ENCODE results near the gene TLCD3B. TPM values are rescaled to one million over a fixed set of nuclear protein-coding genes. Genes with fewer than 3 reads are reported as not detected.

Gene TLCD3B
- total RNA-seq, 1 experiment from 2014 or later, result 0.90 TPM

DNA sequence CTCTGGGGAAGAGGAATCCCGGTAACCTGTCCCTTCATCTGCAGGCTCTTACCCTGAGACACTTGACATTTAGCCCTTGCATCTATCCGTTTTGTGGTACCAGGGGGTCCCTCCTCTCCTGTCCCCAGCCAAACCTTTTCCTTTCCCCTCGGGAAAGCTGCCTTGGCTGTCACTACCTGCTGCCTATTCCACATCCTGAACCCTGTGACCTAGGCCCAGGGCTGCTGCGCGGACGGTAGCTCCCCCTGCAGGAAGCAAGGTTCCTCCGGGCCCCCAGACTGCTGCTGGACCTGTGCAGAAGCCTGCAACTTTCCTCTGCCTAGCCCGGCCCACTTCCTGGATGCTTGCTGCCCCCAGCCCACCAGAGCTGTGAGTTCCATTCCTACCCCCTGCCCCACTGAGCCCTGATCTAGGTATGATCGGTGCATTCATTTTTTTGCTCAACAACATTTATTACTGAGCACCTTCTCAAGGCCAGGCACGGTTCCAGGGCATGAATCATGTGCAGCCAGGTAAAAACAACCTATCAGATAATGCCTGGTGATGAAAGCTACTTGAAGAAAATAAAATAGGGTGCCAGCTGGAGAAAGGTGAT lies 24.0 kb upstream of the TLCD3B start:
- intact Hi-C loops (cut with micrococcal nuclease; ENCODE audit: unreplicated experiment), result no loop called here
- Mint-ChIP-seq H3K27ac (ENCODE audit: unreplicated experiment) (no peak overlapping the region), H3K36me3 (ENCODE audit: insufficient read depth, unreplicated experiment) (peaks cover 40% of the 10 kb centered on the region), H3K4me3 (ENCODE audit: low read depth, unreplicated experiment) (peak overlapping the region; percentile 76), H3K9me3 (ENCODE audit: low read depth, unreplicated experiment) (no peaks in the 10 kb centered on the region), H3K27me3 (ENCODE audit: unreplicated experiment) (no peaks in the 10 kb centered on the region), H3K4me1 (ENCODE audit: low read depth, unreplicated experiment) (peaks cover 31% of the 10 kb centered on the region)
- no TSS peak for BruUV-seq (replicated peaks)
- peak; percentile 65 for DNase-seq
- CTCF ChIA-PET, result interaction anchor here (1.1 to 1.7 kb wide), 3 partner anchors 9 to 37 kb away, joined by 4 to 7 read pairs (median 5); partner anchors contain the start of genes ALDOA and TBX6
- TF ChIP-seq, protein P1, sequence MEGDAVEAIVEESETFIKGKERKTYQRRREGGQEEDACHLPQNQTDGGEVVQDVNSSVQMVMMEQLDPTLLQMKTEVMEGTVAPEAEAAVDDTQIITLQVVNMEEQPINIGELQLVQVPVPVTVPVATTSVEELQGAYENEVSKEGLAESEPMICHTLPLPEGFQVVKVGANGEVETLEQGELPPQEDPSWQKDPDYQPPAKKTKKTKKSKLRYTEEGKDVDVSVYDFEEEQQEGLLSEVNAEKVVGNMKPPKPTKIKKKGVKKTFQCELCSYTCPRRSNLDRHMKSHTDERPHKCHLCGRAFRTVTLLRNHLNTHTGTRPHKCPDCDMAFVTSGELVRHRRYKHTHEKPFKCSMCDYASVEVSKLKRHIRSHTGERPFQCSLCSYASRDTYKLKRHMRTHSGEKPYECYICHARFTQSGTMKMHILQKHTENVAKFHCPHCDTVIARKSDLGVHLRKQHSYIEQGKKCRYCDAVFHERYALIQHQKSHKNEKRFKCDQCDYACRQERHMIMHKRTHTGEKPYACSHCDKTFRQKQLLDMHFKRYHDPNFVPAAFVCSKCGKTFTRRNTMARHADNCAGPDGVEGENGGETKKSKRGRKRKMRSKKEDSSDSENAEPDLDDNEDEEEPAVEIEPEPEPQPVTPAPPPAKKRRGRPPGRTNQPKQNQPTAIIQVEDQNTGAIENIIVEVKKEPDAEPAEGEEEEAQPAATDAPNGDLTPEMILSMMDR (IDR thresholded peaks at IDR 0.05; ENCODE audit: unreplicated experiment), result peak; percentile 42

DNA sequence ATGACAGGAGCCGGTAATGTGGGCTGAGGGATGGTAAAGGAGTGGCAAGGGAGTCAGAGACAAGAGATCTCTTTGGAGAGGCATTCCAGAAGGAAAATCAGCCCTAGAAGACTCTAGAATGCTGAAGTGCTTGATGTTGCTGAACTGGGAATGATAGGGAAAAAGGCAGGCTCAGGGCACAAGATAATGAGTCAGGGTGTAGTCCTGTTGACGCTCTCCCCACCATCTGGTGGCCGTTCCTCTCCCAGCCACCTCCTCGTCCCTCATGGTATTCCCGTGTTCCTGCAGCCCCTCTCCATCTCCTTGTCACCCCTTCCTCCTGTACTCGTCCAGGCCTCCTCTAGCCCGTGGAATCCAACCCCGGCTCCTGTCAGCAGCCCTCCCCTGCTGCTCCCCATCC lies 23.4 kb upstream of the TLCD3B start:
- no TSS peak for BruUV-seq (replicated peaks)
- Mint-ChIP-seq H3K4me3 (ENCODE audit: low read depth, unreplicated experiment) (peak overlapping the region; percentile 76), H3K36me3 (ENCODE audit: insufficient read depth, unreplicated experiment) (peaks cover 40% of the 10 kb centered on the region), H3K4me1 (ENCODE audit: low read depth, unreplicated experiment) (peaks cover 31% of the 10 kb centered on the region), H3K9me3 (ENCODE audit: low read depth, unreplicated experiment) (no peaks in the 10 kb centered on the region), H3K27ac (ENCODE audit: unreplicated experiment) (no peak overlapping the region), H3K27me3 (ENCODE audit: unreplicated experiment) (no peaks in the 10 kb centered on the region)
- TF ChIP-seq, protein P1 (IDR thresholded peaks at IDR 0.05; ENCODE audit: unreplicated experiment), result no peak
- no peak for DNase-seq
- intact Hi-C loops (cut with micrococcal nuclease; ENCODE audit: unreplicated experiment), result no loop called here
- CTCF ChIA-PET, result interaction anchor here (1.3 to 1.7 kb wide), 2 partner anchors 9 to 11 kb away, joined by 5 to 7 read pairs; partner anchors contain the start of gene ALDOA

DNA sequence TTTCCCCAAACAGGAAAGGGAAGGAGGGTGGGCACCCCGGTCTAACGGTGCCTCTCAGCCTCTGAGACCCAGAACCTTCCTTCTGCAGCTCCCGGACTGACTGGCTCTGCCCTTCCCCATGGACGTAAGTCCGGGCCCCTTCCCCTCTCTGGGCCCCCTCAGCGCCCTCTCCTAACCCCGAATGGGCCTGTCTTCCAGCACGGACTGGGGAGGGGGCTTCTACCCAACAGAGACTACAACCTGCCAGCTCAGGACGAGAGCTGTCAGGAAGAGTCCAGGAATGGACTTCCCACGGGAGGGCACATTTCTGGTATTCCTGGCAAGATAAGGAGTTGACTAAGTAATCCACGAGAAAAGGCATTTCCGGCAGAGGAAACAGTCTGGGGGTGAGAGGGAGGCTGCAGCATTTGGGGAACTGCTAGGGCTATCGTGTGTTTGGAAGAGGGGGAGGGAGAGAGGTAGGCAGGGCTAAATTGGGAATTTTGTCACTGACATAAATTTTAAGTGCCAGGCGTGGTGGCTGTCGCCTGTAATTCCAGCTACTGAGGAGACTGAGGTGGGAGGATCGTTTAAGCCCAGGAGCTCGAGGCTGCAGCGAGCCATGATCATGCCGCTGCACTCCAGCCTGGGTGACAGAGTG lies 22.4 kb upstream of the TLCD3B start:
- TF ChIP-seq, protein P1 (IDR thresholded peaks at IDR 0.05; ENCODE audit: unreplicated experiment), result no peak
- BruUV-seq (replicated peaks), result TSS peak; percentile 59
- CTCF ChIA-PET, result interaction anchor here (0.9 to 1.8 kb wide), 2 partner anchors 12 to 14 kb away, joined by 3 to 4 read pairs; partner anchors contain the start of gene ALDOA
- no peaks in the 10 kb centered on the region for H3K9me3 Mint-ChIP-seq (ENCODE audit: low read depth, unreplicated experiment)
- peaks cover 31% of the 10 kb centered on the region for H3K4me1 Mint-ChIP-seq (ENCODE audit: low read depth, unreplicated experiment)
- peak overlapping the region; percentile 76 for H3K4me3 Mint-ChIP-seq (ENCODE audit: low read depth, unreplicated experiment)
- H3K36me3 Mint-ChIP-seq (ENCODE audit: insufficient read depth, unreplicated experiment), result peaks cover 38% of the 10 kb centered on the region
- no peak for DNase-seq
- no peaks in the 10 kb centered on the region for H3K27me3 Mint-ChIP-seq (ENCODE audit: unreplicated experiment)
- H3K27ac Mint-ChIP-seq (ENCODE audit: unreplicated experiment), result peak overlapping the region; percentile 69
- intact Hi-C loops (cut with micrococcal nuclease; ENCODE audit: unreplicated experiment), result no loop called here

DNA sequence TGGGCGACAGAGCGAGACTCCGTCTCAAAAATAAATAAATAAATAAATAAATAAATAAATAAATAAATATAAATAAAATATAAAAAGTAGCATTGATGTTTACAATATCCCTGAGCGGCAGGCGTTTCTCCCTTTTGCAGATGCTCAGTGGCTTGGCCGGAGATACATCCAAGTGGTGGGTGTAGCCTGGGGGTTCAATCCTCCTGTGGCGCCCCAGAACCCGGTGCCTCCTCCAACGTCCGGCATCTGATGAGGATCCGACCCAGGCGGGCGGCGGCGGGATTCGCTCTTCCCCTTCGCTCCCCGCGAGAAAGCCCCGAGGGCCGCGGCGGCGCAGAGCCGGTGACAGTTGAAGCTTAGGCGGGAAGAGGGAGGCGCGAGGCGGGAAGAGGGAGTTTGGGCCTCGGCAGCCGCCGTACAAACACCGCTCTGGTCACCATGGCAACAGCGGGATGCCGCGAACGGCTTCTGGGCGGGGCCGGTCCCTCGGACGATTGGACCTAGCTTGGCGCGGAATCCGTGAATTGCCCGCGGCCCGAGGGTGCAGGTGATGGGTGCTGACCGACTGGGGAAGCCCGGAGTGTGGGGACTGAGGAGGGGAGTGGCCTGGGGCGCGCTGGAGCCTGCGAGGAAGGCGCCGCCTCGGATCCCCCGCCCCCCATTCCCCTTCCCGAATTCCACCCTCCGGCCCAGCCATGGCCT lies 21.8 kb upstream of the TLCD3B start:
- Mint-ChIP-seq H3K9me3 (ENCODE audit: low read depth, unreplicated experiment) (no peaks in the 10 kb centered on the region), H3K27me3 (ENCODE audit: unreplicated experiment) (no peaks in the 10 kb centered on the region), H3K4me1 (ENCODE audit: low read depth, unreplicated experiment) (peaks cover 31% of the 10 kb centered on the region), H3K36me3 (ENCODE audit: insufficient read depth, unreplicated experiment) (peaks cover 36% of the 10 kb centered on the region), H3K4me3 (ENCODE audit: low read depth, unreplicated experiment) (peak overlapping the region; percentile 76), H3K27ac (ENCODE audit: unreplicated experiment) (peak overlapping the region; percentile 69)
- TF ChIP-seq, protein P1 (IDR thresholded peaks at IDR 0.05; ENCODE audit: unreplicated experiment), result no peak
- intact Hi-C loops (cut with micrococcal nuclease; ENCODE audit: unreplicated experiment), result no loop called here
- DNase-seq, result peak; percentile 98
- CTCF ChIA-PET, result interaction anchor here (0.9 to 1.8 kb wide), 2 partner anchors 13 kb away, joined by 3 to 4 read pairs; partner anchors contain the start of gene ALDOA
- BruUV-seq (replicated peaks), result TSS peak; percentile 67

All from Calu3 (cell line).